ENCODE results near the gene HOXC6.
A peak's percentile ranks its signal among the peaks of the same experiment; 100 is the strongest.

DNA sequence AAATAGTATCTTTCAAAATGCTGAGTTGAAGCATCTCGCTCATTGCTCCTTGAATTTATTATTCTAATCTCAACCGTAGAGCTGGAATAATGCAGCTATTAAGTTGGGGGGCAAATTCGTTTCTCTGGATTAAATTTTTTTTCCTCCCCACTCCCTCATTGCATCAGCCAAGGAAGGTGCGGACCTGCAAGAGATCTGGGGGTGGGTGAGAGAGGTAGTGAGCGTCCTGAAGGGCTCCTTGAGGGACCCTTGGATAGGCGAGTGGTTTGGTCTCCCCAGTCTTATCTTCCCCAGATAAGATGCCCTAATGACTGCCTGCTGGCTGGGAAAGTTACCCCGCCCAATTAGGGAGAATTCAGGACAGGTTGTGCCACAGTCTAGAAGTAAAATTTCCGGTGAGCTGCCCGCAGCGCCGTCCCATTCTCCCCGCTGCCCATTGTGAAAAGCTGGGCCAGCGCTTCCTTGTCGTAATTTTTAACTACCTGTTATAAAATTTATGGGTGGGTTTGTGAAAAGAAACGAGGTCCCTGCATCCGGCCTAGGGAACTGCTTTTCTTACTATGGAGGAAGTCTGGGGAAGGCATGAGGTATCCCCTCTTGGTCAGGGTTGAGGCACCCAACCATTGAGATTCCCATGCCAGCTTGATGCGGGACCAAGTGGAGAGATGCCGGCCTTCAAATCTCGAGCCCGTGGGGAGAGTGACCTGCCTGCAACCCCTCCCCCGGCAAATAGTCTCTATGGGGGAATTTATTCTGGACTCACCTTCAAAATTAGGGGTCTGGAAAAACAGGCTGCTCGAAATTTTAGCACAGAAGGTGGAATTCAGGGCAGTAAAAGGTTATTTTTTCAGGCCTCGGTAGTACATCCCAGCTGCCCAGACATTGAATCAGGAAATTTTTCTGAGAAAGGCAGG is 13.0 kb upstream of the HOXC6 start:
- TF ChIP-seq, protein P1, sequence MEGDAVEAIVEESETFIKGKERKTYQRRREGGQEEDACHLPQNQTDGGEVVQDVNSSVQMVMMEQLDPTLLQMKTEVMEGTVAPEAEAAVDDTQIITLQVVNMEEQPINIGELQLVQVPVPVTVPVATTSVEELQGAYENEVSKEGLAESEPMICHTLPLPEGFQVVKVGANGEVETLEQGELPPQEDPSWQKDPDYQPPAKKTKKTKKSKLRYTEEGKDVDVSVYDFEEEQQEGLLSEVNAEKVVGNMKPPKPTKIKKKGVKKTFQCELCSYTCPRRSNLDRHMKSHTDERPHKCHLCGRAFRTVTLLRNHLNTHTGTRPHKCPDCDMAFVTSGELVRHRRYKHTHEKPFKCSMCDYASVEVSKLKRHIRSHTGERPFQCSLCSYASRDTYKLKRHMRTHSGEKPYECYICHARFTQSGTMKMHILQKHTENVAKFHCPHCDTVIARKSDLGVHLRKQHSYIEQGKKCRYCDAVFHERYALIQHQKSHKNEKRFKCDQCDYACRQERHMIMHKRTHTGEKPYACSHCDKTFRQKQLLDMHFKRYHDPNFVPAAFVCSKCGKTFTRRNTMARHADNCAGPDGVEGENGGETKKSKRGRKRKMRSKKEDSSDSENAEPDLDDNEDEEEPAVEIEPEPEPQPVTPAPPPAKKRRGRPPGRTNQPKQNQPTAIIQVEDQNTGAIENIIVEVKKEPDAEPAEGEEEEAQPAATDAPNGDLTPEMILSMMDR (conservative IDR thresholded peaks at IDR 0.05; ENCODE audit: low read depth in 2 of 2): no peak
- TF ChIP-seq EZH2phosphoT487 (IDR thresholded peaks at IDR 0.05; ENCODE audit: unreplicated experiment): peak; percentile 50
- TF ChIP-seq, protein P2, sequence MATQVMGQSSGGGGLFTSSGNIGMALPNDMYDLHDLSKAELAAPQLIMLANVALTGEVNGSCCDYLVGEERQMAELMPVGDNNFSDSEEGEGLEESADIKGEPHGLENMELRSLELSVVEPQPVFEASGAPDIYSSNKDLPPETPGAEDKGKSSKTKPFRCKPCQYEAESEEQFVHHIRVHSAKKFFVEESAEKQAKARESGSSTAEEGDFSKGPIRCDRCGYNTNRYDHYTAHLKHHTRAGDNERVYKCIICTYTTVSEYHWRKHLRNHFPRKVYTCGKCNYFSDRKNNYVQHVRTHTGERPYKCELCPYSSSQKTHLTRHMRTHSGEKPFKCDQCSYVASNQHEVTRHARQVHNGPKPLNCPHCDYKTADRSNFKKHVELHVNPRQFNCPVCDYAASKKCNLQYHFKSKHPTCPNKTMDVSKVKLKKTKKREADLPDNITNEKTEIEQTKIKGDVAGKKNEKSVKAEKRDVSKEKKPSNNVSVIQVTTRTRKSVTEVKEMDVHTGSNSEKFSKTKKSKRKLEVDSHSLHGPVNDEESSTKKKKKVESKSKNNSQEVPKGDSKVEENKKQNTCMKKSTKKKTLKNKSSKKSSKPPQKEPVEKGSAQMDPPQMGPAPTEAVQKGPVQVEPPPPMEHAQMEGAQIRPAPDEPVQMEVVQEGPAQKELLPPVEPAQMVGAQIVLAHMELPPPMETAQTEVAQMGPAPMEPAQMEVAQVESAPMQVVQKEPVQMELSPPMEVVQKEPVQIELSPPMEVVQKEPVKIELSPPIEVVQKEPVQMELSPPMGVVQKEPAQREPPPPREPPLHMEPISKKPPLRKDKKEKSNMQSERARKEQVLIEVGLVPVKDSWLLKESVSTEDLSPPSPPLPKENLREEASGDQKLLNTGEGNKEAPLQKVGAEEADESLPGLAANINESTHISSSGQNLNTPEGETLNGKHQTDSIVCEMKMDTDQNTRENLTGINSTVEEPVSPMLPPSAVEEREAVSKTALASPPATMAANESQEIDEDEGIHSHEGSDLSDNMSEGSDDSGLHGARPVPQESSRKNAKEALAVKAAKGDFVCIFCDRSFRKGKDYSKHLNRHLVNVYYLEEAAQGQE (IDR thresholded peaks at IDR 0.05; ENCODE audit: unreplicated experiment): no peak
- no peak for TF ChIP-seq POLR2AphosphoS5 (IDR thresholded peaks at IDR 0.05; ENCODE audit: low read depth)
- peak; percentile 79 for TF ChIP-seq EZH2 (IDR thresholded peaks at IDR 0.05; ENCODE audit: low read depth, unreplicated experiment)
- no peak for TF ChIP-seq CREB1 (CRISPR knock-in tag; IDR thresholded peaks at IDR 0.05; ENCODE audit: low read depth)

All from GM23338 (cell line).